Measurements from ENCODE around the gene ACP7. TPM values are rescaled to one million over a fixed set of nuclear protein-coding genes. Genes with fewer than 3 reads are reported as not detected.

Gene ACP7
- total RNA-seq, 2 donors from 2014 or later: not detected

GRCh38 chr19:39156326-39157230 lies 72.4 kb downstream of the ACP7 start:
- H3K36me3 ChIP-seq: no peaks in the 10 kb centered on the region
- no peak overlapping the region for H3K27ac ChIP-seq
- ATAC-seq (ENCODE audit: insufficient number of reproducible peaks, low FRiP score, low read depth) (no peak), DNase-seq (ENCODE audit: low spot score) (no peak)
- H3K9me3 ChIP-seq: no peaks in the 10 kb centered on the region
- H3K4me1 ChIP-seq (ENCODE audit: control insufficient read depth in 1 of 2, low read depth in 2 of 2): peaks cover 25 to 48% of the 10 kb centered on the region in 2 donors
- TF ChIP-seq CTCF (IDR thresholded peaks at IDR 0.05): no peak
- H3K4me3 ChIP-seq: peak overlapping the region; percentile 42
- no peaks in the 10 kb centered on the region for H3K27me3 ChIP-seq (replicated peaks; ENCODE audit: insufficient read depth)

- ATAC-seq (ENCODE audit: insufficient number of reproducible peaks, low FRiP score, low read depth) (no peak), DNase-seq (ENCODE audit: low spot score) (no peak)
- peak overlapping the region; percentile 42 for H3K4me3 ChIP-seq
- TF ChIP-seq CTCF (IDR thresholded peaks at IDR 0.05): no peak
- H3K27me3 ChIP-seq (replicated peaks; ENCODE audit: insufficient read depth): no peaks in the 10 kb centered on the region
- H3K9me3 ChIP-seq: no peaks in the 10 kb centered on the region
- peaks cover 25 to 48% of the 10 kb centered on the region in 2 donors for H3K4me1 ChIP-seq (ENCODE audit: control insufficient read depth in 1 of 2, low read depth in 2 of 2)
- no peaks in the 10 kb centered on the region for H3K36me3 ChIP-seq
- no peak overlapping the region for H3K27ac ChIP-seq
These were observed 73.3 kb downstream of the ACP7 start for GRCh38 chr19:39157275-39157996.

GRCh38 chr19:39157997-39158389 lies 73.8 kb downstream of the ACP7 start:
- Histone ChIP-seq H3K27ac (no peak overlapping the region), H3K27me3 (replicated peaks; ENCODE audit: insufficient read depth) (no peaks in the 10 kb centered on the region), H3K4me3 (no peak overlapping the region), H3K36me3 (no peaks in the 10 kb centered on the region), H3K9me3 (no peaks in the 10 kb centered on the region), H3K4me1 (ENCODE audit: control insufficient read depth in 1 of 2, low read depth in 2 of 2) (peaks cover 25 to 48% of the 10 kb centered on the region in 2 donors)
- ATAC-seq (ENCODE audit: insufficient number of reproducible peaks, low FRiP score, low read depth): no peak
- TF ChIP-seq CTCF (IDR thresholded peaks at IDR 0.05): no peak
- no peak for DNase-seq (ENCODE audit: low spot score)

- no peak overlapping the region for H3K27ac ChIP-seq
- H3K4me1 ChIP-seq (ENCODE audit: control insufficient read depth in 1 of 2, low read depth in 2 of 2): peaks cover 25 to 48% of the 10 kb centered on the region in 2 donors
- DNase-seq (ENCODE audit: low spot score) (no peak), ATAC-seq (ENCODE audit: insufficient number of reproducible peaks, low FRiP score, low read depth) (no peak)
- H3K4me3 ChIP-seq: no peak overlapping the region
- no peaks in the 10 kb centered on the region for H3K36me3 ChIP-seq
- no peaks in the 10 kb centered on the region for H3K9me3 ChIP-seq
- no peaks in the 10 kb centered on the region for H3K27me3 ChIP-seq (replicated peaks; ENCODE audit: insufficient read depth)
- no peak for TF ChIP-seq CTCF (IDR thresholded peaks at IDR 0.05)
These were observed 74.6 kb downstream of the ACP7 start for GRCh38 chr19:39158646-39159260.

GRCh38 chr19:39160523-39160861 lies 76.3 kb downstream of the ACP7 start:
- ATAC-seq (ENCODE audit: insufficient number of reproducible peaks, low FRiP score, low read depth) (peak; percentile 78), DNase-seq (ENCODE audit: low spot score) (peak; percentile 30)
- Histone ChIP-seq H3K9me3 (no peaks in the 10 kb centered on the region), H3K36me3 (no peaks in the 10 kb centered on the region), H3K4me3 (no peak overlapping the region), H3K4me1 (ENCODE audit: control insufficient read depth in 1 of 2, low read depth in 2 of 2) (peaks cover 25 to 48% of the 10 kb centered on the region in 2 donors), H3K27ac (peak overlapping the region; percentile 40 to 45), H3K27me3 (replicated peaks; ENCODE audit: insufficient read depth) (no peaks in the 10 kb centered on the region)
- no peak for TF ChIP-seq CTCF (IDR thresholded peaks at IDR 0.05)
